Progenitor cell of endocrine pancreas (in vitro differentiated cells): ENCODE data around the gene ATF5. TPM values are rescaled to one million over a fixed set of nuclear protein-coding genes. Genes with fewer than 3 reads are reported as not detected.

ENCODE experiments used
- DNase-seq: peaks from one replicate; pipeline ENCODE4 v3.0.0; 2021; ENCODE audit warnings: low spot score; ENCODE audit not compliant: unreplicated experiment
- H3K27ac Mint-ChIP-seq: 2 replicates; pipeline ENCODE4 v1.8.0; 2021; ENCODE audit warnings: mild to moderate bottlenecking, moderate library complexity, mixed read lengths
- H3K27me3 Mint-ChIP-seq: 2 replicates; pipeline ENCODE4 v1.8.0; 2021; ENCODE audit warnings: mixed read lengths
- H3K36me3 Mint-ChIP-seq: 2 replicates; pipeline ENCODE4 v1.8.0; 2022; ENCODE audit warnings: mixed read lengths; ENCODE audit not compliant: insufficient read depth
- H3K4me1 Mint-ChIP-seq: 2 replicates; pipeline ENCODE4 v1.8.0; 2021; ENCODE audit warnings: low read depth, mixed read lengths
- H3K4me3 Mint-ChIP-seq: 2 replicates; pipeline ENCODE4 v1.8.0; 2021; ENCODE audit warnings: low read depth, mild to moderate bottlenecking, moderate library complexity, mixed read lengths
- H3K9me3 Mint-ChIP-seq: 2 replicates; pipeline ENCODE4 v1.8.0; 2021; ENCODE audit warnings: low read depth, mixed read lengths
- CTCF ChIP-seq: fragments of 200-600 bp; sonication (generic); IDR thresholded peaks from one replicate; pipeline ENCODE4 v1.5.0; 2021; ENCODE audit warnings: antibody characterized with exemption, mild to moderate bottlenecking; ENCODE audit not compliant: unreplicated experiment
- total RNA-seq: library from RNA; stranded (reverse); gene quantifications from 2 replicates; pipeline ENCODE4 v1.2.1, GENCODE V29; 2021

ATF5 gene
- total RNA-seq, 1 donor from 2014 or later: 14.5 TPM

DNA sequence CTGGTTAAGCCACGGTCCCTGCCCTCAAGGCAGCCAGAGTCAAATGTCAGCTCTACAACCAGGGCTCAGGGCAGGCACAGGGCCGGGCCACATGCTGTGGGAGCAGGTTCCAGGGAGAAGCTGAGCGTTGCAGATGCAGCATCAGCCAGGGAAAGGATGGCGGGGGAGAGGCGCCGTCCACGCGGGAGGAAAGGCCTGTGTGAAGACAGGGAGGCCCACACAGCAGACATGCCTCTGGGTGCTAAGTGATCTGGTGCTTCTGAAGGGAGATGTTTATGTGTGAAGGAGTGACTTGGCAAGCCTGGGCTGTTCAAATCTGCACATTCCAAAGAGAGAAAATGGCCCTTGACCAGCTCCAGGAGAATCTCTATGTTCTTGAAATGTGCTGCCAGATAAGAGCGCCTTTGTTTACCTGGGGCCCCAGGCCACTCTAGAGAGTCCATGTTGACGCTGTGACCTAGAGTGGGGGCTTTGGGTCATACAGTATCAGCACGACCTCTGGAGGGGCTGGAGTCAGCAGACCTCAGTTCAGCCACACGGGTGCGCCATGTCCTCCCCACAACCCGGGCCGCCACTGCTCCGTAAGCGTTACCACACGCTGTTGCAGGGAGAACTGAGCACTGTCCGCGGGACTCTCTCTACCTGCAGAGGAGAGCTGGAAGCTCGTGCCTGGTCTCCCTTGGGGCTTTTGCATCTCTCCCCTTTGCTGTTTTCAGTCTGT is 15.9 kb upstream of the ATF5 start:
- no peak for DNase-seq
- Mint-ChIP-seq H3K27ac (peak overlapping the region; percentile 78), H3K9me3 (no peaks in the 10 kb centered on the region)

GRCh38 chr19:49913720-49914119 is 15.3 kb upstream of the ATF5 start:
- Mint-ChIP-seq H3K27me3 (no peaks in the 10 kb centered on the region), H3K36me3 (peaks cover 32% of the 10 kb centered on the region), H3K9me3 (no peaks in the 10 kb centered on the region), H3K27ac (peak overlapping the region; percentile 78), H3K4me3 (no peak overlapping the region), H3K4me1 (peaks cover 16% of the 10 kb centered on the region)
- TF ChIP-seq CTCF: no peak
- DNase-seq: no peak

More for the DNA sequence above, 15.9 kb upstream of the ATF5 start:
- peaks cover 30% of the 10 kb centered on the region for H3K36me3 Mint-ChIP-seq
- no peaks in the 10 kb centered on the region for H3K27me3 Mint-ChIP-seq
- H3K4me3 Mint-ChIP-seq: no peak overlapping the region
- peak; percentile 50 for TF ChIP-seq CTCF
- peaks cover 16% of the 10 kb centered on the region for H3K4me1 Mint-ChIP-seq

GRCh38 chr19:49915271-49915670 is 13.7 kb upstream of the ATF5 start:
- no peaks in the 10 kb centered on the region for H3K27me3 Mint-ChIP-seq
- H3K4me1 Mint-ChIP-seq: peaks cover 16% of the 10 kb centered on the region
- H3K27ac Mint-ChIP-seq: no peak overlapping the region

GRCh38 chr19:49916839-49917733 is 11.9 kb upstream of the ATF5 start:
- TF ChIP-seq CTCF: peak; percentile 40
- H3K4me3 Mint-ChIP-seq: no peak overlapping the region
- no peaks in the 10 kb centered on the region for H3K9me3 Mint-ChIP-seq
- H3K27ac Mint-ChIP-seq: peak overlapping the region; percentile 90
- H3K27me3 Mint-ChIP-seq: no peaks in the 10 kb centered on the region
- no peak for DNase-seq
- H3K4me1 Mint-ChIP-seq: peaks cover 29% of the 10 kb centered on the region
- peaks cover 35% of the 10 kb centered on the region for H3K36me3 Mint-ChIP-seq

More at GRCh38 chr19:49915271-49915670, 13.7 kb upstream of the ATF5 start:
- no peak for DNase-seq
- Mint-ChIP-seq H3K9me3 (no peaks in the 10 kb centered on the region), H3K4me3 (no peak overlapping the region), H3K36me3 (peaks cover 33% of the 10 kb centered on the region)
- TF ChIP-seq CTCF: peak; percentile 19

GRCh38 chr19:49918089-49918488 is 10.9 kb upstream of the ATF5 start:
- peaks cover 34% of the 10 kb centered on the region for H3K36me3 Mint-ChIP-seq
- DNase-seq: no peak
- H3K4me3 Mint-ChIP-seq: no peak overlapping the region
- H3K27me3 Mint-ChIP-seq: no peaks in the 10 kb centered on the region
- peaks cover 24% of the 10 kb centered on the region for H3K4me1 Mint-ChIP-seq
- H3K27ac Mint-ChIP-seq: no peak overlapping the region
- H3K9me3 Mint-ChIP-seq: no peaks in the 10 kb centered on the region
- TF ChIP-seq CTCF: no peak
